RWPE1 (cell line): ENCODE results near the gene PIP4K2A.

ENCODE experiments used
- CTCF ChIA-PET: fragments of 350-600 bp; sonication (Branson Sonifier 250); formaldehyde crosslinking; extraction: SDS; loops from one replicate; lab custom pipeline; 2021; lab: Yijun Ruan, JAX
- POLR2A ChIA-PET: fragments of 400-600 bp; formaldehyde crosslinking; extraction: SDS; loops from one replicate; lab custom pipeline; 2020; ENCODE audit warnings: antibody characterized with exemption; ENCODE audit not compliant: low non-redundant PET; lab: Yijun Ruan, JAX
- DNase-seq: peaks from one replicate; pipeline ENCODE4 v3.0.0; 2012; ENCODE audit warnings: low spot score
- H3K27ac ChIP-seq: fragments of 450-650 bp; 2 replicates; pipeline ENCODE4 v1.5.1; 2017
- CTCF ChIP-seq: fragments of 450-650 bp; conservative IDR thresholded peaks from 2 replicates; pipeline ENCODE4 v1.5.1; 2017; ENCODE audit warnings: low read depth, mild to moderate bottlenecking

PIP4K2A gene

DNA sequence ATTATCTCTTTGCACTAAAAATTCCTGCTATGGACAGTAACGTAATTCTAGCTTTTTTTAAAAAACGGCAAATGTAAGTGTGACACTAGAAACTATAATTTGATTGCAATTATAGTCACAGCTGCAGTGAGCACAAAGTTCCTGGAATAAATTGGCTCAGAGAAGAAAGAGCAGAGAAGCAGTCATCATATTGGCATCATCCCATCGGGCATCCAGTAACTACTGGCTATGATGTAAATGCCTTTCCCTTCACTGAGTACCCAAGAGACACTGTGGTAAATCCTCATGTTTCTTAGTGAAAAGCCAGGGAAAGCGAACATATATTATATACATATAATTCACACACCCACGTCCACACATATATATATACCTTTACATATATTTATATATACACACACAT lies 43.6 kb downstream of the PIP4K2A start:
- CTCF ChIA-PET: no interaction called here
- POLR2A ChIA-PET: no interaction called here
- DNase-seq: no peak
- no peak overlapping the region for H3K27ac ChIP-seq
- TF ChIP-seq CTCF: no peak

GRCh38 chr10:22669163-22669711 lies 45.1 kb downstream of the PIP4K2A start:
- TF ChIP-seq CTCF: no peak
- DNase-seq: no peak
- POLR2A ChIA-PET: no interaction called here
- H3K27ac ChIP-seq: no peak overlapping the region
- CTCF ChIA-PET: no interaction called here

- CTCF ChIA-PET: no interaction called here
- POLR2A ChIA-PET: no interaction called here
Measured at GRCh38 chr10:22667093-22667480, 47.3 kb downstream of the PIP4K2A start.

GRCh38 chr10:22666287-22667092 lies 47.9 kb downstream of the PIP4K2A start:
- ChIA-PET POLR2A (no interaction called here), CTCF (no interaction called here)
- no peak for DNase-seq
- TF ChIP-seq CTCF: no peak
- no peak overlapping the region for H3K27ac ChIP-seq

More at GRCh38 chr10:22667093-22667480, 47.3 kb downstream of the PIP4K2A start:
- no peak for DNase-seq
- TF ChIP-seq CTCF: no peak
- no peak overlapping the region for H3K27ac ChIP-seq

DNA sequence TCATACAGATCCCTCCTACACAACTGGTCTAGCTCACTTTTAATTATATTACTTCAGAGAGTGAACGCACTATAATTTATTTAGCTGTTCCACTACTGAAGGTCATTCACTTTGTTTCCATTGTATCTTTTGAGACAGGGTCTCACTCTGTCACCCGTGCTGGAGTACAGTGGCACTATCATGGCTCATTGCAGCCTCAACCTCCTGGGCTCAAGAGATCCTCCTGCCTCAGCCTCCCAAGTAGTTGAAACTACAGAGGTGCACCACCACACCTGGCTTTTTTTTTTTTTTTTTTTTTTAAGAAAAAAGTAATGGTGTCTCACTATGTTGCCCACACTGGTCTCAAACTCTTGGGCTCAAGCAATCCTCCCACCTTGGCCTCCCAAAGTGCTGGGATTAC lies 49.0 kb downstream of the PIP4K2A start:
- CTCF ChIA-PET: no interaction called here
- no peak for TF ChIP-seq CTCF
- POLR2A ChIA-PET: no interaction called here
- H3K27ac ChIP-seq: no peak overlapping the region
- DNase-seq: no peak

- no peak overlapping the region for H3K27ac ChIP-seq
- ChIA-PET POLR2A (no interaction called here), CTCF (no interaction called here)
- no peak for DNase-seq
- TF ChIP-seq CTCF: no peak
Measured at GRCh38 chr10:22662733-22663330, 51.5 kb downstream of the PIP4K2A start.
